HepG2 (cell line): Measurements from ENCODE around the gene RUVBL2. TPM values are rescaled to one million over a fixed set of nuclear protein-coding genes. Genes with fewer than 3 reads are reported as not detected.

Experiments used
- ATF3 ChIP-seq: sonication (generic); formaldehyde crosslinking; IDR thresholded peaks from 2 replicates; pipeline ENCODE4 v1.4.0; 2020; ENCODE audit warnings: missing genetic modification reagents
- BCLAF1 ChIP-seq: fragments of 450-650 bp; IDR thresholded peaks from 2 replicates; pipeline ENCODE4 v1.6.1; 2017; ENCODE audit warnings: mild to moderate bottlenecking
- GLMP ChIP-seq: sonication (generic); formaldehyde crosslinking; IDR thresholded peaks from 2 replicates; pipeline ENCODE4 v1.9.0; 2021; ENCODE audit warnings: missing genetic modification reagents, mild to moderate bottlenecking, borderline replicate concordance
- MED13 ChIP-seq: sonication (generic); formaldehyde crosslinking; IDR thresholded peaks from 2 replicates; pipeline ENCODE4 v1.5.0; 2020; ENCODE audit warnings: missing genetic modification reagents
- PRPF4 ChIP-seq: fragments of 200-400 bp; formaldehyde crosslinking; IDR thresholded peaks from 2 replicates; pipeline ENCODE4 v1.6.1; 2016; ENCODE audit warnings: low read length, low read depth; ENCODE audit not compliant: poor library complexity, severe bottlenecking
- USF2 ChIP-seq, 2 experiments: sonication (generic) in 1 of 2; formaldehyde crosslinking in 1 of 2; IDR thresholded peaks; 2 replicates each; pipeline versions ENCODE4 v1.5.1 to v1.6.1; 2011 to 2020; ENCODE audit warnings: borderline replicate concordance in 1 of 2, low read depth in 1 of 2, low read length in 1 of 2, mild to moderate bottlenecking in 1 of 2, missing genetic modification reagents in 1 of 2, moderate library complexity in 1 of 2
- ZBTB21 ChIP-seq: sonication (generic); formaldehyde crosslinking; IDR thresholded peaks from 2 replicates; pipeline ENCODE4 v1.4.0; 2020; ENCODE audit warnings: missing genetic modification reagents
- ZNF230 ChIP-seq: sonication (generic); formaldehyde crosslinking; IDR thresholded peaks from 2 replicates; pipeline ENCODE4 v1.4.0; 2020; ENCODE audit warnings: mild to moderate bottlenecking, missing genetic modification reagents
- ZNF484 ChIP-seq: sonication (generic); formaldehyde crosslinking; IDR thresholded peaks from 2 replicates; pipeline ENCODE4 v1.5.1; 2020; ENCODE audit warnings: mild to moderate bottlenecking, low read depth, missing genetic modification reagents, borderline replicate concordance
- ZNF597 ChIP-seq: sonication (generic); formaldehyde crosslinking; IDR thresholded peaks from 2 replicates; pipeline ENCODE4 v1.5.0; 2020; ENCODE audit warnings: missing genetic modification reagents
- ZNF691 ChIP-seq: sonication (generic); formaldehyde crosslinking; IDR thresholded peaks from 2 replicates; pipeline ENCODE4 v1.4.0; 2020; ENCODE audit warnings: missing genetic modification reagents, low read depth, mild to moderate bottlenecking, borderline replicate concordance
- polyA plus RNA-seq, 8 experiments: library from polyadenylated mRNA; depleted of rRNA in 3 of 8; stranded (reverse) in 7 of 8; unstranded in 1 of 8; fragments of >200 nt; fragmentation: Illumina TruSeq in 4 of 8; extraction: Trizol in 4 of 8; gene quantifications; 2 replicates each; pipeline versions ENCODE4 v1.2.1 to v1.2.3, GENCODE V29; 2011 to 2016; ENCODE audit warnings: low read depth in 4 of 8, missing spikeins in 1 of 8, mixed read lengths in 1 of 8; ENCODE audit not compliant: insufficient read depth in 1 of 8
- total RNA-seq, 5 experiments: library from RNA; depleted of rRNA; stranded (reverse); fragments of >200 nt; fragmentation: Illumina TruSeq; extraction: Trizol; gene quantifications; 2 replicates each; pipeline ENCODE4 v1.2.3, GENCODE V29; 2016; ENCODE audit warnings: low read depth in 1 of 5

Gene RUVBL2
- total and polyA plus RNA-seq, 2 of the 13 experiments (the other 11 are each of a cell fraction or from before 2014, with no cell fraction given): 120 to 122 TPM

GRCh38 chr19:48965040-48965805 is 28.5 kb upstream of the RUVBL2 start, which contains the start of gene FTL (continued):
- peak; percentile 83; the same call in 1 of the 2 replicates for TF ChIP-seq ZNF597 (CRISPR knock-in tag)
- no peak for TF ChIP-seq ZNF484 (CRISPR knock-in tag)
- TF ChIP-seq BCLAF1: no peak
- peak; percentile 33; the same call in 1 of the 2 replicates for TF ChIP-seq ZNF230 (CRISPR knock-in tag)
- TF ChIP-seq GLMP (CRISPR knock-in tag): no peak
- TF ChIP-seq MED13 (CRISPR knock-in tag): peak; percentile 98
- TF ChIP-seq ZNF691 (CRISPR knock-in tag): peak; percentile 50; the same call in 1 of the 2 replicates
- no peak; the same call in 1 of the 2 replicates for TF ChIP-seq ZBTB21 (CRISPR knock-in tag)
- TF ChIP-seq PRPF4: no peak
- TF ChIP-seq USF2 (IDR thresholded peaks at IDR 0.05; ENCODE audit: low read depth, low read length): no peak
- TF ChIP-seq USF2 (CRISPR knock-in tag; IDR thresholded peaks at IDR 0.05; ENCODE audit: borderline replicate concordance): 0 out of 2 replicates have a peak, but pooled peaks have one; percentile 42
- peak; percentile 65 for TF ChIP-seq ATF3
